GM12878 (cell line): ENCODE data around the gene AQP5.

Source experiments
- CEBPB ChIP-seq, 2 experiments: fragments of 150-350 bp in 1 of 2; IDR thresholded peaks; 2 replicates each; pipeline ENCODE4 v1.6.1; 2012 to 2014; ENCODE audit warnings: low read depth in 2 of 2, low read length in 2 of 2, borderline replicate concordance in 1 of 2, inconsistent platforms in 1 of 2
- CREB1 ChIP-seq: IDR thresholded peaks from 2 replicates; pipeline ENCODE4 v1.6.1; 2012; ENCODE audit warnings: low read depth, mild to moderate bottlenecking, inconsistent platforms
- CTCF ChIP-seq, 3 experiments: IDR thresholded peaks in 2 of 3; conservative IDR thresholded peaks in 1 of 3; 2 replicates each; pipeline ENCODE4 v1.5.1; 2011; ENCODE audit warnings: low read depth in 3 of 3, low read length in 3 of 3, mild to moderate bottlenecking in 3 of 3, control low read depth in 2 of 3, moderate library complexity in 2 of 3, inconsistent platforms in 1 of 3, mixed read lengths in 1 of 3; ENCODE audit not compliant: control insufficient read depth in 2 of 3, insufficient read depth in 1 of 3; ENCODE audit errors: extremely low read depth in 1 of 3
- ESRRA ChIP-seq: IDR thresholded peaks from 2 replicates; pipeline ENCODE4 v1.6.1; 2012; ENCODE audit warnings: mild to moderate bottlenecking, low read length, improper control_type of control experiment
- FOXM1 ChIP-seq: IDR thresholded peaks from 2 replicates; pipeline ENCODE4 v1.6.1; 2012; ENCODE audit warnings: low read depth, mild to moderate bottlenecking, inconsistent platforms, low read length, moderate library complexity
- HDGF ChIP-seq: fragments of 450-650 bp; IDR thresholded peaks from 2 replicates; pipeline ENCODE4 v1.6.1; 2016; ENCODE audit warnings: antibody characterized with exemption
- POLR2AphosphoS5 ChIP-seq: IDR thresholded peaks from 2 replicates; pipeline ENCODE4 v1.6.1; 2011; ENCODE audit warnings: mild to moderate bottlenecking, low read length, inconsistent platforms
- RAD21 ChIP-seq: IDR thresholded peaks from 2 replicates; pipeline ENCODE4 v1.6.1; 2011; ENCODE audit warnings: mild to moderate bottlenecking, low read depth, low read length, moderate library complexity; ENCODE audit not compliant: insufficient read depth
- RCOR1 ChIP-seq: conservative IDR thresholded peaks from 2 replicates; pipeline ENCODE4 v1.6.1; 2012; ENCODE audit warnings: low read depth, low read length, improper control_type of control experiment
- SUPT20H ChIP-seq: IDR thresholded peaks from 2 replicates; pipeline ENCODE4 v1.6.1; 2011; ENCODE audit warnings: low read depth, mild to moderate bottlenecking, low read length, moderate library complexity, borderline replicate concordance; ENCODE audit not compliant: control insufficient read depth
- TAF1 ChIP-seq: IDR thresholded peaks from 2 replicates; pipeline ENCODE4 v1.6.1; 2011; ENCODE audit warnings: mild to moderate bottlenecking, low read depth, low read length, borderline replicate concordance
- YY1 ChIP-seq: IDR thresholded peaks from 2 replicates; pipeline ENCODE4 v1.6.1; 2011; ENCODE audit warnings: low read depth, mild to moderate bottlenecking, low read length

GRCh38 chr12:49948866-49949845, 12.5 kb upstream of the AQP5 start:
- TF ChIP-seq POLR2AphosphoS5 (no peak), CTCF (IDR thresholded peaks at IDR 0.05 in 2 of 3, conservative IDR thresholded peaks at IDR 0.05 in 1 of 3; ENCODE audit: control insufficient read depth in 2 of 3, extremely low read depth in 1 of 3, insufficient read depth in 1 of 3, low read depth in 3 of 3, low read length in 3 of 3) (no peak), YY1 (no peak), FOXM1 (no peak), TAF1 (no peak), SUPT20H (no peak), CREB1 (no peak), RCOR1 (no peak), HDGF (no peak), CEBPB (IDR thresholded peaks at IDR 0.05; ENCODE audit: borderline replicate concordance in 1 of 2, low read depth in 2 of 2, low read length in 2 of 2) (no peak), ESRRA (no peak), RAD21 (no peak)
